PFSK-1 (cell line): Measurements from ENCODE around the gene PPP6R1.

ENCODE experiments used
- FOXP2 ChIP-seq: optimal IDR thresholded peaks from 2 replicates; pipeline ENCODE3; 2011; ENCODE audit warnings: borderline replicate concordance, control low read depth, inconsistent platforms; ENCODE audit not compliant: insufficient read depth; ENCODE audit errors: extremely low read length, extremely low read depth
- POLR2AphosphoS5 ChIP-seq: IDR thresholded peaks from 2 replicates; pipeline ENCODE4 v1.6.1; 2012; ENCODE audit warnings: low read depth, mild to moderate bottlenecking, control low read depth, low read length, moderate library complexity
- REST ChIP-seq, 2 experiments: IDR thresholded peaks; 2 replicates each; pipeline versions ENCODE4 v1.6.1 to v1.8.0; 2011 to 2012; ENCODE audit warnings: low read depth in 2 of 2, low read length in 2 of 2, control low read depth in 1 of 2, inconsistent platforms in 1 of 2, mild to moderate bottlenecking in 1 of 2, moderate library complexity in 1 of 2; ENCODE audit not compliant: insufficient read depth in 1 of 2
- SIN3A ChIP-seq: IDR thresholded peaks from 2 replicates; pipeline ENCODE4 v1.6.1; 2012; ENCODE audit warnings: mild to moderate bottlenecking, low read length, moderate library complexity, borderline replicate concordance; ENCODE audit not compliant: insufficient read depth
- TAF1 ChIP-seq: IDR thresholded peaks from 2 replicates; pipeline ENCODE4 v1.6.1; 2012; ENCODE audit warnings: low read length, control low read depth, borderline replicate concordance; ENCODE audit not compliant: insufficient read depth

The PPP6R1 gene

GRCh38 chr19:55265723-55266386 is 7.0 kb upstream of the PPP6R1 start:
- TF ChIP-seq FOXP2 (no peak), SIN3A (no peak), REST (IDR thresholded peaks at IDR 0.05; ENCODE audit: insufficient read depth in 1 of 2, low read depth in 2 of 2, low read length in 2 of 2) (no peak), TAF1 (no peak), POLR2AphosphoS5 (no peak)

- TF ChIP-seq POLR2AphosphoS5 (no peak), SIN3A (no peak), TAF1 (no peak), FOXP2 (no peak), REST (IDR thresholded peaks at IDR 0.05; ENCODE audit: insufficient read depth in 1 of 2, low read depth in 2 of 2, low read length in 2 of 2) (no peak)
Observed at GRCh38 chr19:55265173-55265572, 6.4 kb upstream of the PPP6R1 start.

- no peak for TF ChIP-seq SIN3A
- no peak for TF ChIP-seq TAF1
- no peak for TF ChIP-seq FOXP2
- TF ChIP-seq REST (IDR thresholded peaks at IDR 0.05; ENCODE audit: insufficient read depth in 1 of 2, low read depth in 2 of 2, low read length in 2 of 2) = no peak
- no peak for TF ChIP-seq POLR2AphosphoS5
Observed at GRCh38 chr19:55264531-55264930, 5.7 kb upstream of the PPP6R1 start.

- TF ChIP-seq REST (IDR thresholded peaks at IDR 0.05; ENCODE audit: insufficient read depth in 1 of 2, low read depth in 2 of 2, low read length in 2 of 2) = no peak
- TF ChIP-seq SIN3A = no peak
- no peak for TF ChIP-seq TAF1
- TF ChIP-seq POLR2AphosphoS5 = no peak
- TF ChIP-seq FOXP2 = no peak
Observed at GRCh38 chr19:55262359-55262758, 3.5 kb upstream of the PPP6R1 start.

- TF ChIP-seq SIN3A (no peak), FOXP2 (no peak), POLR2AphosphoS5 (no peak), TAF1 (no peak), REST (IDR thresholded peaks at IDR 0.05; ENCODE audit: insufficient read depth in 1 of 2, low read depth in 2 of 2, low read length in 2 of 2) (no peak)
Observed at GRCh38 chr19:55261671-55262126, 2.9 kb upstream of the PPP6R1 start.
